GM12875 (cell line): ENCODE data around the gene CEP131.

ENCODE experiments used
- H3K4me3 ChIP-seq: one replicate; pipeline ENCODE4 v1.5.1; 2011; ENCODE audit warnings: low read depth, low read length, control low read depth
- TF ChIP-seq, protein P1 (sequence below): IDR thresholded peaks from 2 replicates; pipeline ENCODE4 v1.5.1; 2011; ENCODE audit warnings: low read depth, mild to moderate bottlenecking, control low read depth, inconsistent platforms, low read length, moderate library complexity, borderline replicate concordance; ENCODE audit not compliant: insufficient read depth

CEP131 gene

GRCh38 chr17:81247339-81247990 is 24.7 kb upstream of the CEP131 start:
- H3K4me3 ChIP-seq, result no peak overlapping the region
- TF ChIP-seq, protein P1, sequence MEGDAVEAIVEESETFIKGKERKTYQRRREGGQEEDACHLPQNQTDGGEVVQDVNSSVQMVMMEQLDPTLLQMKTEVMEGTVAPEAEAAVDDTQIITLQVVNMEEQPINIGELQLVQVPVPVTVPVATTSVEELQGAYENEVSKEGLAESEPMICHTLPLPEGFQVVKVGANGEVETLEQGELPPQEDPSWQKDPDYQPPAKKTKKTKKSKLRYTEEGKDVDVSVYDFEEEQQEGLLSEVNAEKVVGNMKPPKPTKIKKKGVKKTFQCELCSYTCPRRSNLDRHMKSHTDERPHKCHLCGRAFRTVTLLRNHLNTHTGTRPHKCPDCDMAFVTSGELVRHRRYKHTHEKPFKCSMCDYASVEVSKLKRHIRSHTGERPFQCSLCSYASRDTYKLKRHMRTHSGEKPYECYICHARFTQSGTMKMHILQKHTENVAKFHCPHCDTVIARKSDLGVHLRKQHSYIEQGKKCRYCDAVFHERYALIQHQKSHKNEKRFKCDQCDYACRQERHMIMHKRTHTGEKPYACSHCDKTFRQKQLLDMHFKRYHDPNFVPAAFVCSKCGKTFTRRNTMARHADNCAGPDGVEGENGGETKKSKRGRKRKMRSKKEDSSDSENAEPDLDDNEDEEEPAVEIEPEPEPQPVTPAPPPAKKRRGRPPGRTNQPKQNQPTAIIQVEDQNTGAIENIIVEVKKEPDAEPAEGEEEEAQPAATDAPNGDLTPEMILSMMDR, result no peak

DNA sequence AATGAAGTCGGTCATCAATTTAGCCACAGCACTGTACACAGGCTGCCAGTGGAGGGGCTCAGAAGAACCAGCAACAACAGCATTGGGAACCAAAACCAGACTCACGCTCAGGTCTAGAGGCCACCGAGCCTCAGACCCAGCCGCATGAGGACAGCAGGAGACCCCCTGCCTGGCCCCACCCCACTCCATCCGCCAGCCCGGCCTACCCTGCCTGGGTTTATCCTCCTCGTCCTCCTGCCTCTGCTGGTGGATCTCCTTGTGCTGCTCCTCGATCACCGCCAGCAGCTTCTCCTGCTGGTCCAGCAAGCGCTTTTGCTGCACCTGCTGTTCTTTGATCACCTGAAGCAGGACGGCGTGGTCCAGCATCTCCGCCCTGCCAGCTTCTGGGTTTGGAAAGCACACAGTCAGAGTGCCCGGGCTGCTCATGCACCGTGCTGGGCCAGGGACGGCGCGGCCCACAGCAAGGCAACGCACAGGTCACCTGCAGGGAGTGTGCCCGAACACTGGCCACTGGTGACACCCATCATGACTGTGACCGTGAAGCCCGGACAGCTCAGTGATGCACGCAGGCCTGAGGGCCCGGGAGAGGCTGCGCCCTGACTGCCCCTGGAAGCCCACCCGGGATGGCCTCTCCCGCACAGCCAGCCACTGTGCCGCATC is 24.0 kb upstream of the CEP131 start:
- H3K4me3 ChIP-seq, result no peak overlapping the region
- TF ChIP-seq, protein P1, result no peak

GRCh38 chr17:81246343-81246670 is 23.5 kb upstream of the CEP131 start:
- TF ChIP-seq, protein P1, result no peak
- H3K4me3 ChIP-seq, result no peak overlapping the region

DNA sequence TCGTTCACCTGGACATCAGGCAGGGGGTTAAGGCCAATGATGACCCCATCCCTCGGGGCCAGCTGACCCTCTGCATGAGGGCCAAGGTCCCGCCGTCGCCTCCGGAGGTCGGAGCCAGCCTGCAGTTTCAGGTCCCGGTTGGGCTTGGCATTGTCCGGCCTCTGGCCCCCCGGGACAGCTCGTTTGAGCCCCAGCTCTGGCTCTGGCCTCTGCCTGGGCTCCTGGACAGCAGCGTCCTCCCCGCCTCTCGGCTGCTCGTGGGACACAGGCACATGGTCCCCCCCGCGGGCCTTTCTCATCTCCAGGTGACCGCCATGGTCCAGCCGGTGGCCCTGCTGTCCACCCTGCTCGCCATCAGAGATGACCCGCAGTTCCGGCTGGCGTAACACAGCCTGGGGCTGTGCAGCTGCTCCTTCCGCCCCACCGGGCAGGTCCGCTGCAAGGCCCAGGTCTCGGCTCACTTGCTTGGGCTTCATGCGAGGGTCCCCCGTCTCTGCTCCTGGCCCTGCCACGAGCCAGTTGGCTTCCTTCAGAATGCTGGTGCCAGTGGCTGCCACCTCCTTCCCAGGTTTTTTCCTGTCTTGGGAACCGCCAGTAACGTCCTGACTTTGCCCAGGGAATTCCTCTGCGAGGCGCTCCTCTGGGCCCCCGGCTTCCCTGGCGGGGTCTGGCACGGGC is 23.0 kb upstream of the CEP131 start:
- no peak overlapping the region for H3K4me3 ChIP-seq
- TF ChIP-seq, protein P1, result no peak

GRCh38 chr17:81245024-81245664 is 22.4 kb upstream of the CEP131 start:
- TF ChIP-seq, protein P1, result no peak
- H3K4me3 ChIP-seq, result no peak overlapping the region

GRCh38 chr17:81244358-81245023 is 21.7 kb upstream of the CEP131 start:
- no peak overlapping the region for H3K4me3 ChIP-seq
- TF ChIP-seq, protein P1, result no peak
